HL-60/S4 (cell line): ENCODE data around the gene HAO2.
"Not testable (repeated sequence)": the region's sequence is repeated elsewhere in the genome, so short reads cannot be mapped to it uniquely, and the experiment has no call there.

Source experiments
- in situ Hi-C: fragments of 300-500 bp; cut with MboI; formaldehyde crosslinking; loops from 2 replicates; pipeline ENCODE4 v1.14.3; 2022; ENCODE audit warnings: low sequenced_read_pairs

Gene HAO2

DNA sequence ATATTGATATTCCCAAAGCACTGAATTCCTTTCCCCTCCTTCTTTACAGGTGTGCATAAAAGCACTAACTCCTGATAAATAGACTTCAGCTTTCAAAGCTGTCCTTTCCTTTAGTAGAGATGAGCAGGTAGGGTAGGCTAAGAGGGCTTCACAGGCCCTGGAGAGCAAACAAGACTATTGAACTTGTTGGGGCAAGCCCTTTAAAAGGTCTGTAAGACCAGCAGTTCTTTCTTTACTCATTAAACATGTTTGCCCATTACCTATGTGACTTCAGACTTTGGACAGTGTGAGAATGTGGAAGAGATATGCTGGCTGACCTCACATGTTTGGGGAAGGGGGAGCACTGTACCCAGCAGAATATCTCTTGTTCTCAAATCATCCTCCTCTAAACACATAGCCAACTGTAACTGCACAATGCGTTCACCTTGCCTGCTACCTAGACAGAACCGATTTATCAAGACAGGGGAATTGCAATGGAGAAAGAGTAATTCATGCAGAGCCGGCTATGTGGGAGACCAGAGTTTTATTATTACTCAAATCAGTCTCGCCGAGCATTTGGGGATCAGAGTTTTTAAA lies 27.1 kb upstream of the HAO2 start:
- in situ Hi-C loops = no loop called here

DNA sequence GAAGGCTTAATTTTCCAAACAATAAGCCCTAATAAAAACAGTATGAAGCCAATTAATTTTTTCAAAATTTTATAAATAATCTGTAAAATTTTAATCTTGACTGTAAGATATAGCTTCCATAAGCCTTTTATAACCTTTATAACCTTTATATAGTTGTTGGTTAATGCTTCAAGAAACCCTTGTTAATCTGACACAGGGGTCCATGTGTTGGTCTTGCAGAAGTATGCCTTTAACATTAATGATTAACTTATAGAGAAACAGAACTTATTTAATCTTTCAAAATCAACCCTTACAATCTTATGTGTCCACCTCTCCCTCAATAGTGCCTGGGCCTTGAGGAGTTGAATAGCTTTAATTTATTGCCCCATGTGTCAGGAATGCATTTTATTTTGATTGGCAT lies 23.2 kb upstream of the HAO2 start:
- in situ Hi-C loops = no loop called here

- in situ Hi-C loops = no loop called here
Measured at GRCh38 chr1:119347858-119348257, 20.7 kb upstream of the HAO2 start.

- in situ Hi-C loops = no loop called here
Measured at GRCh38 chr1:119348941-119349340, 19.6 kb upstream of the HAO2 start.

GRCh38 chr1:119350866-119351265 lies 17.7 kb upstream of the HAO2 start:
- in situ Hi-C loops = not testable (repeated sequence)

DNA sequence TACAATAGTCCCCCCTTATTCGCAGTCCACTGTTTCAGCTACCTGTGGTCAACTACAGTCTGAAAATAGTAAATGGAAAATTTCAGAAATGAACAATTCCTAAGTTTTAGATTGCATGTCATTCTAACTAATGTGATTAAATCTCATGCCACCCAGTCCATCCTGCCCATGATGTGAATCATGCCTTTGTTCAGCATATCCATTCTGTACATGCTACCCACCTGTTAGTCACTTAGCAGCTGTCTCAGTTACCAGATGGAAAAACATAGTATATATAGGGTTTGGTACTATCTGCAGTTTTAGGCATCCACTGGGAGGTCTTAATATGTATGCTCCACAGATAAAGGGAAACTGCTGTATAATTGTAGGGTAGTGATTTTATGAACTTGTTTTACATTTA lies 16.6 kb upstream of the HAO2 start:
- in situ Hi-C loops = no loop called here

- in situ Hi-C loops = no loop called here
Measured at GRCh38 chr1:119353836-119354235, 14.7 kb upstream of the HAO2 start.

- in situ Hi-C loops = no loop called here
Measured at GRCh38 chr1:119358636-119359035, 9.9 kb upstream of the HAO2 start.

- in situ Hi-C loops = no loop called here
Measured at GRCh38 chr1:119359730-119360129, 8.9 kb upstream of the HAO2 start.

GRCh38 chr1:119361205-119361604 lies 7.4 kb upstream of the HAO2 start:
- in situ Hi-C loops = no loop called here

GRCh38 chr1:119361620-119362344 lies 6.8 kb upstream of the HAO2 start:
- in situ Hi-C loops = no loop called here

DNA sequence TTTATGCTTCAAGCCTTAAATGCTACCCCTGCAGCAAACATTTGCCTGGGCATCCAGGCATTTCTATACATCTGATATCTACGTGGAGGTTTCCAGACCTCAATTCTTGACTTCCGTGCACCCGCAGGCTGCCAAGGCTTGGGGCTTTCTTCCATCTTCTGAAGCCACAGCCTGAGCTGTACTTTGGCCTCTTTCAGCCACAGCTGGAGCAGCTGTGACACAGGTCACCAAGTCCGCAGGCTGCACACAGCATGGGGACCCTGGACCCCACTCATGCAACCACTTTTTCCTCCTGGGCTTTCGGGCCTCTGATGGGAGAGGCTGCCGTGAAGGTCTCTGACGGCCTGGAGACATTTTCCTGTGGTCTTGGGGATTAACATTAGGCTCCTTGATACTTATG lies 5.4 kb upstream of the HAO2 start:
- in situ Hi-C loops = no loop called here

- in situ Hi-C loops = no loop called here
Measured at GRCh38 chr1:119364640-119365039, 3.9 kb upstream of the HAO2 start.

- in situ Hi-C loops = no loop called here
Measured at GRCh38 chr1:119366424-119366823, 2.2 kb upstream of the HAO2 start.

GRCh38 chr1:119367432-119368124 lies 1.0 kb upstream of the HAO2 start:
- in situ Hi-C loops = no loop called here

DNA sequence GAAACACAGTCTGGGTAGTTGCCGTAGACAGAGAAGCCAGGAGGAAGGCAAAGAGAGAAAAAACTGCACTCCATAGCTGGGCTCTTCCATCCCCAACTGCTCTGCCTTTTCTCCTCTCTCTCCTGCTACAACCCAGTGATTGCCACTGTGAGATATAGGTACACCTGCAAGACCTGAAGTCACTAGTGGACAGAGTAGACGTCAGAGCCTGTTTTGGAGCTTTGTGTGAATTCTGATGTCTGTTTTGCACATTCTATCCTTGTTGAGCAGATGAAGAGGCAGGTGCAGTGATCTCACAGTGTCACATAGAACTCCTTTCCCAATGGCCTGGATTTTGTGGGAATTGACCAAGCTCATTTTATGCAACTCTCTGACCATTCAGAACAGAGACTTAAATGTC lies 2.2 kb downstream of the HAO2 start:
- in situ Hi-C loops = no loop called here

- in situ Hi-C loops = no loop called here
Measured at GRCh38 chr1:119371815-119372214, 3.2 kb downstream of the HAO2 start.

DNA sequence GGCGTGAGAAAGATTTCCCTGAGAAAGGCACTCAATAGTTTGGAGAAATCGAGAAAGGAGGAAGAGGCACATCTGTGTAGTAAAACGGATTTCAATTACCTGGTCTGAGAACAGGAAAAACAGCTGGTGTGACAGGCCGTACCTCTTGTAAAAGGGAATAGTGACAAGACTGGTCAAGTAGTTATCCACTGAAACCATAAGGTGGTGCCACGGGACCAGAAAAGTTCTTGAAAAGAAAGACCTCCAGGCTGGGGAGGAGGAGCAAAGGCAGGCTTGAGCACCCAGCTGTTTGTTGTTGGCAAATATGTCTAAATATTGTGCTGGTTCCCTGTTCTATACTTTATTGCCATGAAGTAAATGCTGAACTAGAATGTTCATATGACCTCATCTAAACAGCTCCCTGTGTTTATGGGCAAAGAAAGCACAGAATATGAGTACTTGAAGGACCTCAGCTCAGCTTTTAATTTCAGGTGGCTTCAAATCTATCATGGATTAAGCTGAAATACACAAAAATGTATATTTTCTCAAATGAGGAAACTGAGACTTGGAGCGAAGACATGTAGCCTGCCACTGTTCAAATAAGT lies 4.0 kb downstream of the HAO2 start:
- in situ Hi-C loops = no loop called here

GRCh38 chr1:119373465-119373864 lies 4.9 kb downstream of the HAO2 start:
- in situ Hi-C loops = no loop called here

DNA sequence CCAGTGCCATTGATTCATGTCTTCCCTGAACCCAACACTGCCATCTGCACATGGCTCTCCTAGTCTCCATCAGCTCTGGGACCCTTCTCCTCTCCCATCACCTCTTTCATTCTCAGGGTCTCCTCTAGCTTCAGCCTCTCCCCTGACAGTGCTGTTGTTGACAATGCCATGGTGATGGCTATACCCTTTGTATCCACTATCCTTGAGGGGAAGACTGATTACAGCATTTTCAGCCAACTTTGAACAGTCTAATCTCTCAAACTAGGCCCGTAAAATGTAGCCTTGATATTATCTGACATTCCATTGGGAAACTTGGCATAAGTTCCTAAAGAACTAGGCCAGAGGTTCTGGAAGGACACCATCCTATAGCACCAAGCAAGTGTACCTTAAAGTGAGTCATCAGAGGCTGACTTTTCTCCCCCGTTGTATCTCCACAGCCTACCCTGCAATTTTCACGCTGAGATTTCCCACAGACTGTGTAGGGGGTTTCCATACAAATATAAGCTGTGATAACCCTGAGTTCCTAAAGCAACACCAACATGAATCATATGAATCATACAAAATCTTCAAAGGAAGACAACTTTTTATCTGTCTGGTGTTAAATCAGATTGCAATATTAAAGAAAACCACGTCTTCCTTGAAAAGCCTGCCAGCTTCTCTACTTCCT lies 5.8 kb downstream of the HAO2 start:
- in situ Hi-C loops = no loop called here

DNA sequence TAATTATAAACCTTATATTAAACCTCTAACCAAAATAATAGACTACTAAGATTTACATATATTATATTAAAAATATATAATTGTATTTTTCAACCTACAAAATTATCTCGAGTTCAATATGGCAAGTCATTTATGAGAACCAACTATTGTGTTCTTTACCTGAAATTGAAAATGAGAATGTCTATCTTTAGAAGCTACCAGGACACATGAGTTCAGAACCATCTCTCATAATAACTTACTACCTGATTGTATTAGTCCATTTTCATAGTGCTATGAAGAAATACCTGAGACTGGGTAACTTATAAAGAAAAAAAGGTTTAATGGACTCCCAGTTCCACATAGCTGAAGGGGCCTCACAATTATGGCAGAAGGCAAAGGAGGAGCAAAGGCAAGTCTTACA lies 6.8 kb downstream of the HAO2 start:
- in situ Hi-C loops = no loop called here
